ENCODE results near the gene IER2.
A peak's percentile ranks its signal among the peaks of the same experiment; 100 is the strongest.

DNA sequence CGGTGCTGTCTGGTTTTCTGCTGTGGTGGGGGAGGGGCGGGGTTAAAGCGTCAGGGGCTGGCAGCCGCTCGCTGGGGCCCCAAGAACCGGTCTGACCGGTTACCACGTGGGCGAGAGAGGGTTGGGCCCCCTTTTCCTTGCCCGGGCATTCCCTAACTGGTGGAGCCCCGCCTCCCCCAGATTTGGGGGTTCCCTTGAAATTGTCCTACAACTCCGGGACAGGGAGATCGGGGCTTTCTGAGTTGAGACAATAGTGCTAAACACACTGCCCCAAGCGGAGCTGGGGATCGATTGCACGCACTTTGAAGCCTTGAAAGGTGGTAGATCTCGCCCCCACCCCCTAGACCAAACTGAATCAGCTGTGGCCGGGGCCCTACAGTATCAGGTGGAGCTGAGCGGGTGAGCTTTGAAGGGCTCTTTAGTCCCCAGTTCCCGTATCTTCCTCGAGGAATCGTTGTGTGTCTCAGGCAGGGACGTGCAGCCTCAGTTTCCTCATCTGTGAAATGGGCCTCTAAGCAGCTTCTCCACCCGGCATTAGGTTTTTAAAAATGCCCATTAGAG is 4.8 kb downstream of the IER2 start:
- TF ChIP-seq, protein P1, sequence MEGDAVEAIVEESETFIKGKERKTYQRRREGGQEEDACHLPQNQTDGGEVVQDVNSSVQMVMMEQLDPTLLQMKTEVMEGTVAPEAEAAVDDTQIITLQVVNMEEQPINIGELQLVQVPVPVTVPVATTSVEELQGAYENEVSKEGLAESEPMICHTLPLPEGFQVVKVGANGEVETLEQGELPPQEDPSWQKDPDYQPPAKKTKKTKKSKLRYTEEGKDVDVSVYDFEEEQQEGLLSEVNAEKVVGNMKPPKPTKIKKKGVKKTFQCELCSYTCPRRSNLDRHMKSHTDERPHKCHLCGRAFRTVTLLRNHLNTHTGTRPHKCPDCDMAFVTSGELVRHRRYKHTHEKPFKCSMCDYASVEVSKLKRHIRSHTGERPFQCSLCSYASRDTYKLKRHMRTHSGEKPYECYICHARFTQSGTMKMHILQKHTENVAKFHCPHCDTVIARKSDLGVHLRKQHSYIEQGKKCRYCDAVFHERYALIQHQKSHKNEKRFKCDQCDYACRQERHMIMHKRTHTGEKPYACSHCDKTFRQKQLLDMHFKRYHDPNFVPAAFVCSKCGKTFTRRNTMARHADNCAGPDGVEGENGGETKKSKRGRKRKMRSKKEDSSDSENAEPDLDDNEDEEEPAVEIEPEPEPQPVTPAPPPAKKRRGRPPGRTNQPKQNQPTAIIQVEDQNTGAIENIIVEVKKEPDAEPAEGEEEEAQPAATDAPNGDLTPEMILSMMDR (IDR thresholded peaks at IDR 0.05; ENCODE audit: insufficient read depth, low read length, poor library complexity, severe bottlenecking) = peak; percentile 22
- TF ChIP-seq EZH2phosphoT487 (conservative IDR thresholded peaks at IDR 0.05; ENCODE audit: low read length) = no peak
